HG03175 (cell line): Measurements from ENCODE around the gene NTN1.
"Not testable (repeated sequence)": the region's sequence is repeated elsewhere in the genome, so short reads cannot be mapped to it uniquely, and the experiment has no call there.

Experiments used
- ATAC-seq: cut with Tn5 transposase; IDR thresholded peaks from one replicate; pipeline ENCODE4 v1.9.1; 2021; ENCODE audit warnings: mild to moderate bottlenecking, moderate library complexity; ENCODE audit not compliant: unreplicated experiment

NTN1 gene

DNA sequence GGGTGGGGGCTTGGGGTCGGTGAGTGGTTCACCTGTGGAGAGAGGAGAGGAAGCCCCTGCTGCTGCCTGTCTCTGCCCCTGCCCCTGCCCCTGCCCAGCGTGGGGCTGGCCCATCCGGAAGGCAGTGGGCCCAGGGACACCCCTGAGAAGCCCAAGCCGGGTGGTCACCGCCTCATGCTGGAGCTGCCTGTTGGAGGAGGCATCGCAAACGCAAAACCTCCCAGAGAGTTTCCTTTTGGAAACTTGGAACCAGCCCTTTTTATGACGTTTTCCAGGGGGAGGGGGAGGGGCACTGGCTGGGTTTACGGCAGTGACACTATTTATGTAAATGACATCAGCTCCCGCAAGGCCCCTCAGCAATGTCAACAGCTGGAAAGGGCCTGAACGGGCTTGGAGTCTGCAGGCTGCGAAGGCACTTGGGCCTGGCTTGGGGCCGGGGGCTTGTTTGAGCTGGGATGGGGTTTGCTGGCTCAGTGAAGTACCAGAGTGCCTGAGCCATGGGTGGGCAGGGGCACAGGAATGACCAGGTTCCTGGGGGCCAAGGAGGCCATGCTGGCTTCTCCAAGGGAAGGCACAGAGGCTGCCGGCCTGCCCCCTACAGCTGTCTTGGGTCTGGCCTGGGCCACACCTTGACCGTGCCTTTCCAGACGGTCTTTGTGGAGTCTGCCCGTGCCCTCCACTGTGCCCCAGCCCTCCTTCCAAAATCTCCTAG lies 219.5 kb downstream of the NTN1 start:
- no peak for ATAC-seq

GRCh38 chr17:9241371-9241712 lies 220.0 kb downstream of the NTN1 start:
- no peak for ATAC-seq

GRCh38 chr17:9241774-9242496 lies 220.6 kb downstream of the NTN1 start:
- no peak for ATAC-seq

DNA sequence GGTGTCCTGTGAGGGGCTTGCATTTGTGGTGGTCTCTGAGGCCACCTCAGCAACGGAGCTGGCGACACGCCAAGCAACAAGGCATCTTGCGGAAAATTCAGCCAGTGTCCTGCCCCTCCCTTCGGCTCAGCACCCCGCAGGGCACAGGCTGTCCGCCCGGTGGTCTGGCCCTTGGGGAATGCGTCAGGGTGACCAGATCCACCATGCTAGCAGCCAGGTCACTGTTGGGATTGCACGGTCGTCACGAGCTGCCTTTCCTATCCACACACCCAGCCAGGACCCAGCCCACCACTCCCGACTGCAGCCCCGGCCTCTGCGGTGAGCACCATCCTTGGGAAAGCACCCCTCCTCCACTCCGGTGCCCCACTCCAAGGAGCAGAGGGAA lies 221.2 kb downstream of the NTN1 start:
- ATAC-seq, result no peak

DNA sequence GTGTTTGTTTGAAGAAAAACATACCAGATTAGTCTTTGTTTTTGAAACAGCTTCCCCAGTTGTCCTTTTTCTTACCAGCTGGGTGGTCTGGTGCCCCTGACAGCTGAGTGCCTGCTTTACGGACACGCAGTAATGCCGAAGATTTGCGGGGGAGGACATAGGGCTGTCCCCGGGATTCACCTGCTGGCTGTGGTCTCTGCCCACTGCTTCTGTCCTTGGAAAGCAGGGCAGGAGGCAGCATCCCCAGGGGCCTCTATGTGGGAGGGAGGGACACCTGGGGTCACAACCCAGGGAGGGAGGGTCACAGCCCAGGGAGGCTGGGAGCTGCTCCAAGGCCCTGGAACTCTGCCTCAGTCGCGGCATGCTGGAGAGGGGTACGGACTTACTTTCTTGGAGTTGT lies 221.7 kb downstream of the NTN1 start:
- ATAC-seq, result no peak

DNA sequence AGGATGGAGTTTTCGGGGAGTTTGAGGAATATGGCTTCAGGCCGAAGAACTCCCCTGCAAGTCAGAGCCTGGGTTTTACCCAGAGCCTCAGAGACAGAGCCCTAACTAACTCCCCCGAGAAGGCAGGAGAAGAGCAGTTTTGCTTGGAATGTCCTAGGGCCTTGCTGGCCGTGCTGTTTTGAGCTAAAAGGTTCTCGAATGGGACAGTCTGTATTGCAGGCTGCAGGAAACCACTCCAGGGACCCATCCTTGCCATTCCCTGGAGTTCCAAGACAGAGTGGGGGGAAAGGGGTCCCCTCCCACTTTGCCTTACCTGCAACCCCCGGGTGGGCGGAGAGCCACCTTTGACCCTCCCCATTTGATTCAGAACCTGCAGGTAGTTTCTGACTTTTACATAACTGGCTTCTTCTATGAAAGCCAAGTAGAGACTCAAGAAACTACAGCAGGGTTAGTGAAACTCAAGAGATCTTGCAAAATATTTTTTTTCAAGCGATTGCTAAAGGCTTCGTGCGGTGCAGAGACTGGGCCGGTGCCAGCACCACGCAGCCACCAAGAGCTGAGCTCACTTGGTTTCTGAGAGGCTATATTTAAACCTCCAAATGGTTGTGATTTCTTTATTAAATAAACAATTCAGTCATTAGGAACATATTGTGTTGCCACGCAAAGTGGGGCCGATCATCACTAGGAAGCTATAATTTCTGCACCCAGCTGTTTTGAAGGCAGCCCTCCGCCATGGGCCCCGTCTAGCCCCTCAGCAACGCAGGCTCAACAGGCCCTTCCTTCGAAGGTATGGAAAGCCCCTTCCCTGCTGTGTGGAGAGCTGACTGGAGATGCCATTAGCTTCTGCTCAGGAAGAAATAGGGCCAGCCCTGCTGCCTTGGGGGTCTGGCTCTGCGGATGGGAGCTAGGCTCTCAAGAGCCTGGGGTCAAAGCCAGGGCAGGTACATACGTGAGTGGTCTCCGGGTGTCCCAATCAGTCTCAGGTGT lies 223.0 kb downstream of the NTN1 start:
- ATAC-seq, result no peak

DNA sequence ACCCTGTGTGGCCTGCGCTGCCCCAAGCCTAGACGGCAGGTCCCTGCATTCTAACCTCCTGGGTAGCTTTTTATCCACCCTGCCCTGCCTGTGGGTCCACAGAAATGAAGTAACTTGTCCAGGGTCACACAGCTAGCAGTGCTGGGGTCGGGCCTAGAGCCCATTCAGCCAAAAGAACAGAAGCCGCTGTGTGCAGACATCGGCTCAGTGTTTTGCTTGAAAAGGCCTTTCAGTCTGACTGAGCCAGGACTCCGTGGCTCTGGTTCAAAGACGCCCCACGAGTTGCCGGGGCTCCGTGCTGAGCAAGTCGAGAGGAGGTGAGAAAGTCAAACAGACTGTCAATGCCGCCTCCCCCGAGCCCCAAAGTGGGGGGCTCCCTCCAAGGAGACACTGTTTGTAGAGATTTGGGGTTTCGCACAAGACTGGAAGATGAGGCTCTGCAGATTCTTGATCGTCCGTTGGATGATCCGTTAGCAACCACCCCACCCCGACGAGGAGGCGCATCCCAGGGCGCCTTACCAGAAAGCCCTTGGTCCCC lies 226.2 kb downstream of the NTN1 start:
- no peak for ATAC-seq

DNA sequence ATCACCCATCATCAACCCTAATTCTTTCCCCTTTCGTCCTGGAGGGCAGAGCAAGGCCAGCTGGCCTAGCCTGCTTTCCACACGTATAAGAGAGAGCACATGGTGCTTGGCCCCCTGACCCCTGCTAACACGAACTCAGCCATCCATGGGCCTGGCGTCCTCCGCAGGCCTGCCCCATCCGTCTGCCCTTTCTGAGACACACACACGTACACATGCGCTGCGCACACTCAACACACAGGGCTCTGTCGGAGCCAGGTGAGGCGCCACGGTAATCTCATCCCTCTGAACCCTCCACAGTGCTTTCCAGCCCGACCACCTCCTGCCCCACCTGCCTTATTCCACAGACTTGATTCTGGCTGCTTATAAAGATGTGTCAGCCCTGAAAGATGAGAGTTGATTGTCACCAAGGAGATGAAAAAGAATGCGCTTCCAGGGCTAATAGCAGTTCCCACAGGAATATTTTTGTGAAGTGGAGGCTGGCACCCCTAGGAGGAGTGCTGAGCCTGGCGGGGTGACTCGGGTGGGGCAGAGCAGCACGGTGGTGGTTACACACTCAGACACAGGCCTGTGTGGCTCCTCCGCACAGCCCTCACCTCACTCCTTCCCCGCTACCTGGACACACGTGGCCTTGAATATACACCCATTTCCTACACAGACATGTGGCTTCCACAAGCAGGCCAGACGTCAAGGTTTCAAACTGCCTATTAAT lies 228.1 kb downstream of the NTN1 start:
- no peak for ATAC-seq

DNA sequence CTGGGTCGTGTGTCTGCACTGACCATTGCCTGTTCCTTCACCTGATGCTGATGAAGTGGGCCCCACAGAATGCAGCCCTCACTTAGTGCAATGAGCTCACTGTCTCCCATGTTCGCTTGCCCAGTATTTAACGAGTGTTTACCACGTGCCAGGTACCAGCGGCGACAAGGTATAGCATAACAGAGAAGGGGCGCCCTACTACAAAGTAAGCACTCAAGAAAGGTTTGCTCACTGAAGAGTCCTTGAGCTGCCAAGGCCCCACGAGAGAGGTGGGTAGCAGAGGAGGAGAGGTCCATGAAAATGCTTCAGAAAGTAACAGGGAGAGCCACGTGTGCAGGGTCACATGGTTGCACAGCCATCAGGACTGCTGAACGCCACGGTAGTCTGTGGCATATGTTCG lies 230.0 kb downstream of the NTN1 start:
- no peak for ATAC-seq

GRCh38 chr17:9253308-9253707 lies 232.0 kb downstream of the NTN1 start:
- ATAC-seq, result no peak

GRCh38 chr17:9254841-9255240 lies 233.5 kb downstream of the NTN1 start:
- ATAC-seq, result no peak

- ATAC-seq, result no peak
These were observed 234.5 kb downstream of the NTN1 start for GRCh38 chr17:9255833-9256232.

DNA sequence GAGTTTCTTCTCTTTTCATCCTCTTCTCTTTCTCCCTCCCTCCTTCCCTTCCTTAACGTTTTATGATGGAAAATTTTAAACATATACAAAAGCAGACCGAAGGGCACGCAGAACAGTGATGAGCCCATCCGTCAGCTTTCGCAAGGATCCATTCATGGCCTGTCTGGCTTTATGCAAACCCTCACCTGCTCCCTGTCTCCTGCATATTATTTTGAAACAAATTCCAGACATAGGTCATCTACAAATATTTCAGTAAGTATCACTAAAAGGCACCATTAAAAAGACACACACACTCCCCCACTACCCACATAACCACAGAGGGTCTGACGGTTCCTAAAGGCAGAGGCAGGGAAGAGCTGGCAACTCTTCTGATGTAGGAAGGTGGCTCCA lies 235.0 kb downstream of the NTN1 start:
- no peak for ATAC-seq

- ATAC-seq, result no peak
These were observed 235.7 kb downstream of the NTN1 start for GRCh38 chr17:9256751-9257629.

DNA sequence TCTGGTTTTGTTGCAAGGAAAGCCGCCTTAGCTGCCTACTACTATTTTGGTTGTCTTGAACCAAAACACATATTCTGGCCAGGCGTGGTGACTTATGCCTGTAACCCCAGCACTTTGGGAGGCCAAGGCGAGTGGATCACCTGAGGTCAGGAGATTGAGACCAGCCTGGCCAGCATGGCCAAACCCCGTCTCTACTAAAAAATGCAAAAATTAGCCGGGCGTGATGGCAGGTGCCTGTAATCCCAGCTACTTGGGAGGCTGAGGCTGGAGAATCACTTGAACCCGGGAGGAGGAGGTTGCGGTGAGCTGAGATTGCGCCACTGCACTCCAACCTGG lies 236.3 kb downstream of the NTN1 start:
- not testable (repeated sequence) for ATAC-seq

GRCh38 chr17:9258115-9259015 lies 237.1 kb downstream of the NTN1 start:
- no peak for ATAC-seq

GRCh38 chr17:9259419-9259818 lies 238.1 kb downstream of the NTN1 start:
- no peak for ATAC-seq

- ATAC-seq, result no peak
These were observed 240.0 kb downstream of the NTN1 start for GRCh38 chr17:9261081-9262012.
